ENCODE results near the gene SMO. TPM values are rescaled to one million over a fixed set of nuclear protein-coding genes. Genes with fewer than 3 reads are reported as not detected.
"Not testable (repeated sequence)": the region's sequence is repeated elsewhere in the genome, so short reads cannot be mapped to it uniquely, and the experiment has no call there.

Gene SMO
- total RNA-seq, 1 donor from 2014 or later: 17.4 TPM

- H3K27me3 Mint-ChIP-seq (ENCODE audit: unreplicated experiment): peaks cover 3% of the 10 kb centered on the region
- H3K9me3 Mint-ChIP-seq (ENCODE audit: unreplicated experiment): no peaks in the 10 kb centered on the region
- no peak overlapping the region for H3K4me3 Mint-ChIP-seq (ENCODE audit: unreplicated experiment)
- H3K27ac Mint-ChIP-seq (ENCODE audit: unreplicated experiment): no peak overlapping the region
- peaks cover 6% of the 10 kb centered on the region for H3K36me3 Mint-ChIP-seq (ENCODE audit: low read depth, unreplicated experiment)
- peaks cover 1% of the 10 kb centered on the region for H3K4me1 Mint-ChIP-seq (ENCODE audit: unreplicated experiment)
- no peak for TF ChIP-seq CTCF (IDR thresholded peaks at IDR 0.05; ENCODE audit: unreplicated experiment)
- DNase-seq (ENCODE audit: low spot score): no peak
Observed at GRCh38 chr7:129245533-129245932, 57.1 kb downstream of the SMO start.

GRCh38 chr7:129247087-129247486 lies 58.7 kb downstream of the SMO start:
- Mint-ChIP-seq H3K4me1 (ENCODE audit: unreplicated experiment) (no peaks in the 10 kb centered on the region), H3K9me3 (ENCODE audit: unreplicated experiment) (no peaks in the 10 kb centered on the region), H3K27ac (ENCODE audit: unreplicated experiment) (no peak overlapping the region), H3K27me3 (ENCODE audit: unreplicated experiment) (peaks cover 3% of the 10 kb centered on the region), H3K4me3 (ENCODE audit: unreplicated experiment) (no peak overlapping the region), H3K36me3 (ENCODE audit: low read depth, unreplicated experiment) (peaks cover 6% of the 10 kb centered on the region)
- no peak for DNase-seq (ENCODE audit: low spot score)
- no peak for TF ChIP-seq CTCF (IDR thresholded peaks at IDR 0.05; ENCODE audit: unreplicated experiment)

GRCh38 chr7:129252128-129252527 lies 63.7 kb downstream of the SMO start:
- peaks cover 3% of the 10 kb centered on the region for H3K9me3 Mint-ChIP-seq (ENCODE audit: unreplicated experiment)
- H3K4me1 Mint-ChIP-seq (ENCODE audit: unreplicated experiment): no peaks in the 10 kb centered on the region
- no peak for DNase-seq (ENCODE audit: low spot score)
- H3K27me3 Mint-ChIP-seq (ENCODE audit: unreplicated experiment): no peaks in the 10 kb centered on the region
- no peak for TF ChIP-seq CTCF (IDR thresholded peaks at IDR 0.05; ENCODE audit: unreplicated experiment)
- no peak overlapping the region for H3K4me3 Mint-ChIP-seq (ENCODE audit: unreplicated experiment)
- H3K27ac Mint-ChIP-seq (ENCODE audit: unreplicated experiment): no peak overlapping the region
- no peaks in the 10 kb centered on the region for H3K36me3 Mint-ChIP-seq (ENCODE audit: low read depth, unreplicated experiment)

- not testable (repeated sequence) for H3K4me3 Mint-ChIP-seq (ENCODE audit: unreplicated experiment); H3K9me3 Mint-ChIP-seq (ENCODE audit: unreplicated experiment)
Observed at GRCh38 chr7:129252603-129253002, 64.2 kb downstream of the SMO start.

GRCh38 chr7:129255800-129256199 lies 67.4 kb downstream of the SMO start:
- no peak for DNase-seq (ENCODE audit: low spot score)
- no peaks in the 10 kb centered on the region for H3K27me3 Mint-ChIP-seq (ENCODE audit: unreplicated experiment)
- H3K4me3 Mint-ChIP-seq (ENCODE audit: unreplicated experiment): no peak overlapping the region
- no peak for TF ChIP-seq CTCF (IDR thresholded peaks at IDR 0.05; ENCODE audit: unreplicated experiment)
- H3K4me1 Mint-ChIP-seq (ENCODE audit: unreplicated experiment): peaks cover 5% of the 10 kb centered on the region
- H3K9me3 Mint-ChIP-seq (ENCODE audit: unreplicated experiment): peaks cover 3% of the 10 kb centered on the region
- H3K27ac Mint-ChIP-seq (ENCODE audit: unreplicated experiment): no peak overlapping the region
- H3K36me3 Mint-ChIP-seq (ENCODE audit: low read depth, unreplicated experiment): no peaks in the 10 kb centered on the region

More at GRCh38 chr7:129252603-129253002, 64.2 kb downstream of the SMO start:
- H3K4me1 Mint-ChIP-seq (ENCODE audit: unreplicated experiment); H3K27me3 Mint-ChIP-seq (ENCODE audit: unreplicated experiment); H3K27ac Mint-ChIP-seq (ENCODE audit: unreplicated experiment); DNase-seq (ENCODE audit: low spot score); H3K36me3 Mint-ChIP-seq (ENCODE audit: low read depth, unreplicated experiment): not testable (repeated sequence)

- H3K36me3 Mint-ChIP-seq (ENCODE audit: low read depth, unreplicated experiment): no peaks in the 10 kb centered on the region
- no peaks in the 10 kb centered on the region for H3K27me3 Mint-ChIP-seq (ENCODE audit: unreplicated experiment)
- H3K4me3 Mint-ChIP-seq (ENCODE audit: unreplicated experiment): no peak overlapping the region
- no peak for DNase-seq (ENCODE audit: low spot score)
- H3K9me3 Mint-ChIP-seq (ENCODE audit: unreplicated experiment): peaks cover 3% of the 10 kb centered on the region
- no peak for TF ChIP-seq CTCF (IDR thresholded peaks at IDR 0.05; ENCODE audit: unreplicated experiment)
- no peak overlapping the region for H3K27ac Mint-ChIP-seq (ENCODE audit: unreplicated experiment)
- peaks cover 5% of the 10 kb centered on the region for H3K4me1 Mint-ChIP-seq (ENCODE audit: unreplicated experiment)
Observed at GRCh38 chr7:129256221-129256620, 67.8 kb downstream of the SMO start.
